ENCODE measurements around the gene SLC38A8. TPM values are rescaled to one million over a fixed set of nuclear protein-coding genes. Genes with fewer than 3 reads are reported as not detected.

SLC38A8 gene
- total RNA-seq, 2 experiments from 2014 or later = not detected

DNA sequence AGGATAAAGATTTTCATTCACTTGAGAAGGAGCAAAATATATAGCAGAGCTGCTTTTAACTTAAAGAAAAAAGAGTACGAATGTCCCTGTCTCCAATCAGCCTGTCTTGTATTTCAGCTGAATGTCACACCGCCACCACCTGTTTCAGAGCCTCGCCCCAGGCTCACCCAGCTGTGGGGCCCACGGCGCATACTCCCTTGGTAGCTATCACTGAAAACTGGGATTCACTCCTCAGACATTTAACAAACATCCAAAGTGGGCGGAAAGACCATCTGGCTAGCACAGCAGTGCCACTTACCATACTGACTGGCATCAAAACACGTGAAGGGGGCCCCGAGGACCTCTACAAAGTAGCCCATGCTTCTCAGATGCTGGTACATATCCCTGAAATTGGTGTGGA lies 25.4 kb upstream of the SLC38A8 start:
- Histone ChIP-seq H3K36me3 (ENCODE audit: insufficient read depth, low read length) (peaks cover 86% of the 10 kb centered on the region), H3K4me2 (ENCODE audit: low read length) (no peak overlapping the region), H4K20me1 (ENCODE audit: insufficient read depth, low read length) (no peaks in the 10 kb centered on the region), H3K9me2 (ENCODE audit: insufficient read depth, low read length) (no peaks in the 10 kb centered on the region), H3K4me3 (ENCODE audit: low read depth, low read length, poor library complexity, severe bottlenecking) (no peak overlapping the region), H3K4me1 (ENCODE audit: insufficient read depth, low read length, poor library complexity, severe bottlenecking) (no peaks in the 10 kb centered on the region), H3K27ac (ENCODE audit: low read depth, low read length, poor library complexity, severe bottlenecking) (no peak overlapping the region), H3K9me3 (ENCODE audit: low read length) (no peaks in the 10 kb centered on the region), H3K79me2 (ENCODE audit: insufficient read depth, low read depth, low read length) (no peaks in the 10 kb centered on the region), H2AFZ (ENCODE audit: low read length) (no peak overlapping the region)
- ChIA-PET CTCF (ENCODE audit: unreplicated experiment) (no interaction called here), POLR2A (interaction anchor here (0.6 kb wide), 1 partner anchor 9 kb away, joined by 3 read pairs; no protein-coding TSS in a partner anchor)
- no peak for DNase-seq (ENCODE audit: low spot score)
- no TSS peak for BruUV-seq (replicated peaks)
- intact Hi-C loops (cut with micrococcal nuclease; ENCODE audit: unreplicated experiment) = no loop called here
- TF ChIP-seq EZH2phosphoT487 (IDR thresholded peaks at IDR 0.05; ENCODE audit: borderline replicate concordance, low read depth, low read length) (no peak), CTCF (conservative IDR thresholded peaks at IDR 0.05; ENCODE audit: low read length) (no peak)

- Histone ChIP-seq H3K4me3 (ENCODE audit: low read depth, low read length, poor library complexity, severe bottlenecking) (no peak overlapping the region), H3K79me2 (ENCODE audit: insufficient read depth, low read depth, low read length) (no peaks in the 10 kb centered on the region), H3K36me3 (ENCODE audit: insufficient read depth, low read length) (peaks cover 86% of the 10 kb centered on the region), H3K4me1 (ENCODE audit: insufficient read depth, low read length, poor library complexity, severe bottlenecking) (no peaks in the 10 kb centered on the region), H3K9me2 (ENCODE audit: insufficient read depth, low read length) (no peaks in the 10 kb centered on the region), H3K9me3 (ENCODE audit: low read length) (no peaks in the 10 kb centered on the region), H3K4me2 (ENCODE audit: low read length) (no peak overlapping the region), H2AFZ (ENCODE audit: low read length) (no peak overlapping the region), H4K20me1 (ENCODE audit: insufficient read depth, low read length) (no peaks in the 10 kb centered on the region), H3K27ac (ENCODE audit: low read depth, low read length, poor library complexity, severe bottlenecking) (no peak overlapping the region)
- POLR2A ChIA-PET = no interaction called here
- TF ChIP-seq EZH2phosphoT487 (IDR thresholded peaks at IDR 0.05; ENCODE audit: borderline replicate concordance, low read depth, low read length) (no peak), CTCF (conservative IDR thresholded peaks at IDR 0.05; ENCODE audit: low read length) (no peak)
- CTCF ChIA-PET (ENCODE audit: unreplicated experiment) = no interaction called here
- BruUV-seq (replicated peaks) = no TSS peak
- intact Hi-C loops (cut with micrococcal nuclease; ENCODE audit: unreplicated experiment) = no loop called here
- DNase-seq (ENCODE audit: low spot score) = no peak
Observed at GRCh38 chr16:84067640-84068039, 25.0 kb upstream of the SLC38A8 start.

- intact Hi-C loops (cut with micrococcal nuclease; ENCODE audit: unreplicated experiment) = loop anchor here (1.0 to 2.0 kb wide), 2 partner anchors 109 to 239 kb away; no protein-coding TSS in a partner anchor
- H2AFZ ChIP-seq (ENCODE audit: low read length) = no peak overlapping the region
- no peaks in the 10 kb centered on the region for H3K9me3 ChIP-seq (ENCODE audit: low read length)
- H3K27ac ChIP-seq (ENCODE audit: low read depth, low read length, poor library complexity, severe bottlenecking) = no peak overlapping the region
- H3K4me3 ChIP-seq (ENCODE audit: low read depth, low read length, poor library complexity, severe bottlenecking) = no peak overlapping the region
- BruUV-seq (replicated peaks) = no TSS peak
- DNase-seq (ENCODE audit: low spot score) = peak; percentile 59
- no peaks in the 10 kb centered on the region for H3K9me2 ChIP-seq (ENCODE audit: insufficient read depth, low read length)
- ChIA-PET CTCF (ENCODE audit: unreplicated experiment) (interaction anchor here (1.0 to 1.6 kb wide), 2 partner anchors 52 to 107 kb away, joined by 3 to 7 read pairs; no protein-coding TSS in a partner anchor), POLR2A (interaction anchor here (0.7 kb wide), 1 partner anchor 27 kb away, joined by 3 read pairs; no protein-coding TSS in a partner anchor)
- H3K79me2 ChIP-seq (ENCODE audit: insufficient read depth, low read depth, low read length) = no peaks in the 10 kb centered on the region
- no peaks in the 10 kb centered on the region for H3K4me1 ChIP-seq (ENCODE audit: insufficient read depth, low read length, poor library complexity, severe bottlenecking)
- no peaks in the 10 kb centered on the region for H4K20me1 ChIP-seq (ENCODE audit: insufficient read depth, low read length)
- H3K36me3 ChIP-seq (ENCODE audit: insufficient read depth, low read length) = peaks cover 95% of the 10 kb centered on the region
- H3K4me2 ChIP-seq (ENCODE audit: low read length) = no peak overlapping the region
- TF ChIP-seq EZH2phosphoT487 (IDR thresholded peaks at IDR 0.05; ENCODE audit: borderline replicate concordance, low read depth, low read length) (no peak), CTCF (conservative IDR thresholded peaks at IDR 0.05; ENCODE audit: low read length) (peak; percentile 82)
Observed at GRCh38 chr16:84065536-84066132, 23.0 kb upstream of the SLC38A8 start.

Measured in OCI-LY7 (cell line).